A204.1 (cell line): ENCODE results near the gene ZNF205.
"Not testable (repeated sequence)": the region's sequence is repeated elsewhere in the genome, so short reads cannot be mapped to it uniquely, and the experiment has no call there.

ENCODE experiments used
- FAIRE-seq: peaks from 2 replicates; lab custom pipeline; 2012; peaks lifted over from hg19 to GRCh38; lab: Jason Lieb, UNC

The ZNF205 gene

GRCh38 chr16:3112058-3112880, at the start of gene ZNF205:
ZNF205 (plus strand) TSS chr16:3112586; CDS start chr16:3113431, 845 bp downstream.
- FAIRE-seq, result no peak

- no peak for FAIRE-seq
Observed at GRCh38 chr16:3063625-3064386, 48.6 kb upstream of the ZNF205 start.

- no peak for FAIRE-seq
Observed at GRCh38 chr16:3065069-3065741, 47.2 kb upstream of the ZNF205 start, which contains the start of gene IL32. IL32 (plus strand) TSS chr16:3065640; CDS start chr16:3065812, 172 bp downstream.

- no peak for FAIRE-seq
Observed at GRCh38 chr16:3065742-3066439, 46.5 kb upstream of the ZNF205 start.

- no peak for FAIRE-seq
Observed at GRCh38 chr16:3066440-3066748, 46.0 kb upstream of the ZNF205 start.

GRCh38 chr16:3068487-3068886, 43.9 kb upstream of the ZNF205 start:
- no peak for FAIRE-seq

GRCh38 chr16:3069146-3069545, 43.2 kb upstream of the ZNF205 start:
- FAIRE-seq, result not testable (repeated sequence)

- FAIRE-seq, result no peak
Observed at GRCh38 chr16:3070608-3071111, 41.7 kb upstream of the ZNF205 start.

GRCh38 chr16:3071655-3072054, 40.7 kb upstream of the ZNF205 start:
- FAIRE-seq, result no peak

GRCh38 chr16:3072148-3072547, 40.2 kb upstream of the ZNF205 start:
- FAIRE-seq, result not testable (repeated sequence)

- FAIRE-seq, result not testable (repeated sequence)
Observed at GRCh38 chr16:3072576-3073263, 39.7 kb upstream of the ZNF205 start.

- no peak for FAIRE-seq
Observed at GRCh38 chr16:3073448-3073847, 38.9 kb upstream of the ZNF205 start.

GRCh38 chr16:3074860-3075522, 37.4 kb upstream of the ZNF205 start:
- FAIRE-seq, result no peak

- no peak for FAIRE-seq
Observed at GRCh38 chr16:3075523-3075915, 36.9 kb upstream of the ZNF205 start.

- FAIRE-seq, result not testable (repeated sequence)
Observed at GRCh38 chr16:3075946-3076345, 36.4 kb upstream of the ZNF205 start.

GRCh38 chr16:3076577-3076976, 35.8 kb upstream of the ZNF205 start:
- no peak for FAIRE-seq

GRCh38 chr16:3080024-3080423, 32.4 kb upstream of the ZNF205 start:
- FAIRE-seq, result no peak

GRCh38 chr16:3081957-3082356, 30.4 kb upstream of the ZNF205 start:
- FAIRE-seq, result not testable (repeated sequence)

GRCh38 chr16:3083408-3083807, 29.0 kb upstream of the ZNF205 start:
- not testable (repeated sequence) for FAIRE-seq

- FAIRE-seq, result no peak
Observed at GRCh38 chr16:3084491-3084890, 27.9 kb upstream of the ZNF205 start.
